HG02981 (cell line): Measurements from ENCODE around the gene TXK.

ENCODE experiments used
- ATAC-seq: cut with Tn5 transposase; IDR thresholded peaks from one replicate; pipeline ENCODE4 v1.9.1; 2021; ENCODE audit warnings: mild to moderate bottlenecking, moderate library complexity; ENCODE audit not compliant: unreplicated experiment

The TXK gene

GRCh38 chr4:48138511-48138910, 4.5 kb upstream of the TXK start:
- no peak for ATAC-seq

- no peak for ATAC-seq
These were observed 3.8 kb upstream of the TXK start for GRCh38 chr4:48137846-48138245.

GRCh38 chr4:48133669-48134068, 381 bp downstream of the TXK start:
- ATAC-seq: no peak

GRCh38 chr4:48131736-48132135, 2.3 kb downstream of the TXK start:
- ATAC-seq: no peak

- ATAC-seq: no peak
These were observed 4.0 kb downstream of the TXK start for GRCh38 chr4:48130100-48130499.

GRCh38 chr4:48129307-48130014, 4.6 kb downstream of the TXK start:
- ATAC-seq: no peak

GRCh38 chr4:48127682-48128404, 6.2 kb downstream of the TXK start:
- peak; percentile 96 for ATAC-seq

GRCh38 chr4:48127231-48127630, 6.8 kb downstream of the TXK start:
- ATAC-seq: no peak

GRCh38 chr4:48126621-48127020, 7.4 kb downstream of the TXK start:
- ATAC-seq: no peak

GRCh38 chr4:48124870-48125269, 9.2 kb downstream of the TXK start:
- ATAC-seq: no peak

- no peak for ATAC-seq
These were observed 11.3 kb downstream of the TXK start for GRCh38 chr4:48122756-48123155.

- no peak for ATAC-seq
These were observed 12.9 kb downstream of the TXK start for GRCh38 chr4:48121180-48121579.

GRCh38 chr4:48120132-48120531, 13.9 kb downstream of the TXK start:
- ATAC-seq: no peak

GRCh38 chr4:48119646-48120045, 14.4 kb downstream of the TXK start:
- ATAC-seq: no peak

- ATAC-seq: no peak
These were observed 16.0 kb downstream of the TXK start for GRCh38 chr4:48118081-48118480.

- ATAC-seq: no peak
These were observed 17.5 kb downstream of the TXK start for GRCh38 chr4:48116582-48116981.

- ATAC-seq: no peak
These were observed 19.6 kb downstream of the TXK start for GRCh38 chr4:48114412-48114811.

- ATAC-seq: no peak
These were observed 21.9 kb downstream of the TXK start for GRCh38 chr4:48112017-48112667.

- no peak for ATAC-seq
These were observed 23.5 kb downstream of the TXK start for GRCh38 chr4:48110452-48110978.

GRCh38 chr4:48109413-48110263, 24.4 kb downstream of the TXK start:
- peak; percentile 77 for ATAC-seq
